ENCODE measurements around the gene BRAT1.

- no peak for TF ChIP-seq CTCF (IDR thresholded peaks at IDR 0.05; ENCODE audit: low read length)
- no peak for TF ChIP-seq EZH2 (optimal IDR thresholded peaks at IDR 0.05; ENCODE audit: low read depth, low read length)
- no peak for TF ChIP-seq EZH2phosphoT487 (IDR thresholded peaks at IDR 0.05; ENCODE audit: low read length)
These were observed 28.4 kb downstream of the BRAT1 start for GRCh38 chr7:2526659-2527504.
